HG02642 (cell line): Measurements from ENCODE around the gene NFIA.

Experiments used
- ATAC-seq: cut with Tn5 transposase; IDR thresholded peaks from one replicate; pipeline ENCODE4 v1.9.1; 2021; ENCODE audit warnings: mild to moderate bottlenecking; ENCODE audit not compliant: unreplicated experiment, poor library complexity

Gene NFIA

DNA sequence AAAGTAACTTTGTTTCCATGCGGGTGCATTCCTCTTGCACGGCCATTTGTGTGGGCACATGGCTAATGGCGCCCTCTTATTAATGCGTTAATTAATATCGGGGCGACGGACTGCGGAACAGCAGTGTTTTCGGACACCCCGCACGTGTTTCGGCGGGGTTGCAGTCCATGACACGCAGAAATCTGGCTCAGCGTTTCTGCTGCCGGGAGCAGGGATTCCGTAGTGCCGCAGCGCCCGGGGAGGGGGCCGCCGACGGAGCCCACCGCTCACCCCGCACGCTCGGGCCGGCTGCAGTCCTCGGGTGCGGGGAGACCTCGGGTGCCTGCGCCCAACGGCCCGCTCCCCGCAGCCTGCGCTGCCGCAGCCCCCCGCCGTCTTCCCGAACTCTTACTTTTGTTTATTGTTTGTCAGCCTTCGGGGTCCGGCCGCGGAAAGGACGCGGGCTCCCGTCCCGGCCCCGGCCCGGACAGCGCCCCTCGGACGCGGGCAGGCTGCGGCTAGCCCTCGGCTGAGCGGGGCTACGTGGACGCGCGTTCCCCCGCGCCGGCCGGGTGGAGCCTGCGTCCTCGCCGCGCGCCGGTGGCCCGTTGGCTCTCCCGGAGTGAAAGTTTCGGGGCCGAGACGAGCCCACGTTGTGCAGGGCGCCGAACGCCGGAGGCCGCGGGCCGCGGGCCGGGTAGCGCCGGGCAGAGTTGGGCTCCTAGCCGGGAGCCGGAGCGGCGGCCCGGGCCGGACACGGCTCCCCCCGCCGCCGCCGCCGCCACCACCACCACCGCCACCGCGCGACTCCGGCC is 849 bp downstream of the NFIA start:
- ATAC-seq = no peak

DNA sequence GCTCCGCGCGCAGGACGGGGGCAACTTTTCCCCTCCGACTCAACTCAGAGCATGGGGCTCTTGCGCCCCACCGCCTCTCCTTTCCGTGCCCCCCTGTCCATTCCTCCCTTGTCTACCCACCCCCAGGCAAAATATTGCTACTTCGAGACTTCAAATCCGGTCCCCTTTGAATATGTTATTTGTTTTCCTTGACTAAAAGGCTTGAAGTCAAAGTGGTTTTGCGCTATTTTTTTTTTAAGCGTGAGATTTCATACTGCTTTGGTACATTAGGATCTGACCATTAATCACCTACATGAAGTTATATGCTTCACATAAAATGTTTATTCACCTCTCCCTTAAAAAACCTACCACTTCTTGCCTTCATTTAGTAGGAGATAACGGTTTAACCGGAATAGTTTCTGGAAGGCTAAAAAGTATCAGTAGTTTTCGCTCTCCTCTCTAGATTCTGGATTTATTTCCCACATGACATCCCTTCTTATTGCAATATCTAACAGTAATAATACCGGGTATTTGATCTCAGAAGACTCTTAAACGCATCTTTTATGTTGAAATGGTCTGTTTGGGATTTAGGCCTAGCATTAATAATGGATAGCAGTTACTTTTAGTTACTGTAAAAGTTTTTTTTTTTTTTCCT is 1.6 kb downstream of the NFIA start:
- ATAC-seq = no peak

DNA sequence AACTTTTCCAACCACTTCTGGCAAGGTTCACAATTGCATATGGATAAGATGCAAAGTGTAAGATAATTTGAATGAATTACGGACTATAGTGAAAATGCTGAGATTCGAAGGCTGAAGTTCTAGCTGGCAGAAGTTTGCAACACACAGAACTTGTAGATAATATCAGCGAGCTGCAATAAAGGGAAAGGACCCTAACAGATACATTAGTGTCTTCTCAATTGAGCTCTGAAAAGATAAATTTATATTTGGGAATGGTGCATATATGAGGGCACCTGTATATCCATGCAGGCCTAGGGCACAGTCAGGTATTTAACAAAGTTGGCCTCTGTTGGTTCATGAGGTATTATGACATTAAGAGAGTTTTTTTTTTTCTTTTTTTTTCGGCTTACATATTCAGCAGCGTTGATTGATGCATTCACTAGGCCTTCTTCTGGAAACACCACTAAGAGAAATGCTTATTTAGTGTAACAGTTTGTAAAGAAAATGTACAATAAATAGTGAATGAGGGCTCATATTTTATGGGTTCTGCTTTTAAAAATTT is 2.2 kb downstream of the NFIA start:
- ATAC-seq = no peak

DNA sequence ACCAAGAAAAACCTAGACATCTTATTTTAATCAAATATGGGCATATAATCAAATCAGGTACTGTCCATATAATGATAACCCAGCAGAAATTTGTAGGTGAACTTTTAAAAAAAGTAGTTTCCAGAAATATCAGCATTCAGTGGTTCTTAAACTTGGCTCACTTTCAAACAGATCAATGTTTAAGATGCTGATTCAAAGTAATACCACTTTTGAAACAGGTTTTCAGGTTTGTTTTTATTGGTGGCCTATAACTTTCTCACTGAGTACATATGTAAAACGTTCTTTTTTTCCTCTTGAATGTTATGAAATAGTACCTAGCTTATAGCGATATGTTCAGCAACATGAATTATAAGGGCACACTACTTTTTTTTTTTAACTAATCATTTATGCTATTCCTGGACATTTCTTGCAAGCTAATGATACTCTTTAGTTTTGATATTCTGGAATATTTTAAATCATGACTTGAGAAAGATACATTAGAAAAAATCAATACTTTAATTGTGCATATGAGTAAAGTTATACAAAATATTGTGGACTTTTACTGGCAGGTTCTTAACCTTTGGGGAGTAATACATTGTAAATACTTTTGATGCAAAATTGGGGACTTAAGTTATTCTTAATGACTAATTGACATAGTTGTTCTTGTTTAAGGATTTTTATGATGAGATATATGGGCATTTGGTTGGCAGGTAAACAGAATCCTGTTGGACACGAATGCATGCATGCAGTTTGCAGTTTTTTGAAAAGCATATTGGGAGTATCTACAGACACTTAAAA is 3.0 kb downstream of the NFIA start:
- ATAC-seq = no peak

DNA sequence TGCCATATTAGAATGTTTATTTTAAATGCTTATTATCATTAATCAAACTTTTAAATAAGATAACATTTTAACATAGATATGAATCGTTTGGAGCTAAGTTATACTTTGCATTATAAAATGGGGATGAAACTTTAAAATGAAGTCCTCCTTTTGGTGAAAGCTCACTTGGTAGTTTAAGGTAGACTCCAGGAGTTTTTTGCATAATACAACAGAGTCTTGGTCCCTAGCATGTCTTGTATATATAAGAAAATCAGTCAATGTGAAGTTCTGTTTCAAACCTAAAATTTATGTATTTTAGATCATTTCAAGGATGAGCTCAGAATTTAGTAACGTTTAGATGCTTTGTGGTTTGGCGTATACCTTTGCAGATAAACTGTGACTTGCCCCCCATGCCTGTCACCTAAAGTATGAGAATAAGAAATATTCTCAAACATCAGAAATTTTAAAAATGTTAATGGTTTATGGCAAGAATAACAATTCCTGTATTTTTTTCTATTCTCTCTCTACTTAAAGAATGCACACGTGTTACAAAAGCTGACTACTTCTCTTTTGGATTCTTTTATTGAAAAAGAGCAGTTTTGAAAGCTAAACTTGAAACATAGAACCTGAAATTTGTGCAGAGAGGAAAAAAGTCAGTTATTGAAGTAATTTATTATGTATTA is 3.8 kb downstream of the NFIA start:
- ATAC-seq = no peak

DNA sequence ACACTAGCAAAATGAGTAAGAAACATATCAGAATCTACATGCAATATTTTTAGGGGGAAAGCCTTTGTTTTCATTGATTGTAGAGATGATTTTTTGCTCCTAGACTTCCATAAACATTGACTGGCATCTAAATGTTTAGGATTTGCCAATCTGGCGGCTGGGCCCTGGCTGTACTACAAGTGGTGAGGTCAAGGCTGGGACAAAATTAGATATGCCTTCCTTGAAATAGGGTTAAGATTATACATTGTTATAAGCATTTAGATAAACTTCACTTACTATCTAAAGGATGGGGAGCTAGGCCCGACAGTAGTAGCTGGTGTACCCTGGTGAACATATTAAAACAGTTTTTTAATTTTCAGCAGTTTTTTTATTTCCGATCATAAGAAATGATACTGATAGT is 5.2 kb downstream of the NFIA start:
- no peak for ATAC-seq

DNA sequence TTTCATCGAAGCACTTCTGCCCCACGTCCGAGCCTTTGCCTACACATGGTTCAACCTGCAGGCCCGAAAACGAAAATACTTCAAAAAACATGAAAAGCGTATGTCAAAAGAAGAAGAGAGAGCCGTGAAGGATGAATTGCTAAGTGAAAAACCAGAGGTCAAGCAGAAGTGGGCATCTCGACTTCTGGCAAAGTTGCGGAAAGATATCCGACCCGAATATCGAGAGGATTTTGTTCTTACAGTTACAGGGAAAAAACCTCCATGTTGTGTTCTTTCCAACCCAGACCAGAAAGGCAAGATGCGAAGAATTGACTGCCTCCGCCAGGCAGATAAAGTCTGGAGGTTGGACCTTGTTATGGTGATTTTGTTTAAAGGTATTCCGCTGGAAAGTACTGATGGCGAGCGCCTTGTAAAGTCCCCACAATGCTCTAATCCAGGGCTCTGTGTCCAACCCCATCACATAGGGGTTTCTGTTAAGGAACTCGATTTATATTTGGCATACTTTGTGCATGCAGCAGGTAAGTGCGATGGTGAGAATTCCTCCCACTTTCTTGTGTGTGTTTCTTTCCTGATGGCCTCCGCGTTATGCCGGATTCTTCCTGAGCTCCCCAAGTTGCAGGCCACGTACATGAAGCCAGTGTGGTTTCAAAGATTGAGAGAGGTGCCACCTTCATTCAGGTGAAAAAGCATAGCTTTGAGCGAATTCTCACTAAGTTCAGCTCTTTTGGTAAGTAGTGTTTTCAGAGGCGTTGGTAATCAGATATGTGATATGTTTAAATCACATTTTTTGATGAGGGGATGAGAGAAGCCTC is 6.0 kb downstream of the NFIA start:
- ATAC-seq = no peak

DNA sequence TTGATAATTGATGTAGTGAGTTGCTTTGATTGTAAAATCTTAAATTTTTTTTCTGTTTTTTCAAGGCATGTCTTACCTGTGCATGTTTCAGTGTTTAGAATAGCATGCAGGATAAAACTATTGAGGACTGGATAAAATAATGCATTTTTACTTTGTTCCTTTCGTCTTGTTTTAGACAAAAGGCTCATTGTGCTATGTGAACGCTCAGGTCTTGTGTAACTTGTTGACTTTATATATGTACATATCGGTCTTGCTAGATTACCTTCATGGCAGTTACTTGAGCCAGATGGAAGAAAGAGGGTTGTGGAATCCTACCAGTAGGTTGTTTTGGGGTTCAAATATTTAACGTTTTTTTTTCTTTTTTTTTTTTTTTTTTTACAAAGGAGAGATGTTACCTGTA is 7.0 kb downstream of the NFIA start:
- no peak for ATAC-seq

DNA sequence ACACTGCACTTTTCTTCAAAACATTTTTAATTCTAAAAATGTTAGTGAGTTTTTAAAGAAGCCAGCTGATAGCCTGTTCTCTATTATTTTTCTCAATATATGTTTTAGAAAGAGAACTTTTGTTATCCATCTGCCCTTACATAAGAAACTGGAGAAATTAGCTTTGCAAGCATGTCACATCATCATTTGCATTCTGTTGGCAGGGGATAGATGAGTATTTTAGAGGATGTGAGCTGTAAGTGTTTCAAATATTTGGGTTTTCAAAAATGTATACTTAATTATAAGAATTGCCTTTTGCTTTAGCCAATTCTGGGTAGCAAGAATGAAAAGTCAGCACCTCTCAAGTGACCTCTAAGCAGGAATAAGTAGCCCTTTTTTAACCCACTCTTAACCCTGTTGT is 7.4 kb downstream of the NFIA start:
- ATAC-seq = no peak

DNA sequence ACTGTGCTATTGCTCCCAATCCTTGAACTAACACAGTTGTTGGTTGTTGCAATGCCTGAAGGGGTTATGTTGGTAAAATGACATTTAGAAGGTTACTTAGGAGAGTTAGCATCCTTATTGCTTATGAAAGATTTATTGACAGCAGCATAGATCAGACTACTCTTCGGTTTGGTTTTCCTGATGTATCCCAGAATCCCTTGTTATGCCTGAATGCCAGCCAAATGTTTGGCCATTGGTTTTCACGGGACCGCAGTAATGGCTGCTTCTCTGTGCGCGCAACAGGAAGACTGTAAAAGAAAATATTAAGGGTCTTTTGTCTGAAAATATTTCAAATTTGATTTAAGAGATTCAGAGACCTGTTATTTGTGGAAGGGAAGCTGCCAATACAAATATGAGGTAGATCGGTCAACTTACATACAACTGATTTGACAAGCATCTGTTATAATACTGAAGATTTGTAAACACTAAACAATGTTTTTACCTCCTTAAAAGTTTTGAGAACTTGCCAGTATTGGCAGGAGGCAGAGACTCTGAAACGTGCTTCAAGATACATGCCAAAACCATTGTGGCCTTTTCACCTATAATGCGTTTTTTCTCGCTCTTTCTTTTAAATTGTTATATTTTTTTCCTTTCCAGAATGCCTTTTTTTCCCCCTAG is 8.3 kb downstream of the NFIA start:
- no peak for ATAC-seq

DNA sequence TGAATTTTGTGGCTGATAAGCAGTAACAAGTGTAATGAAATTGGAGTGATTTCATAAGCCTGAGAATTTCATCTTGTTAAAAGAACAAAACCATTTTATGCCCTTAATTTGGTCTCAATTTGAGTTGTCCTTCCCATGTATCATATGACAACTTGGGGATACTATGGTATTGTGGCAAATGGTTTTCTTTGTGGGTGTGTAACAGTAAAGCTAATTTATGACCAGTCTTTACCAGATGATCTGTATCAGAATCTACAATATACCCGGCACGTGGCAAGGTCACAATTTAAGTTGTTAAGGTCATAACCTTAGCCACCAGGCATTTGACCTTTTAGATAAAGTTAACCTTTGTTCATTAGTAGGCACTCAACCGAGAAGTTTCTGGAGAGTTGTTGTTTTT is 9.1 kb downstream of the NFIA start:
- ATAC-seq = no peak

DNA sequence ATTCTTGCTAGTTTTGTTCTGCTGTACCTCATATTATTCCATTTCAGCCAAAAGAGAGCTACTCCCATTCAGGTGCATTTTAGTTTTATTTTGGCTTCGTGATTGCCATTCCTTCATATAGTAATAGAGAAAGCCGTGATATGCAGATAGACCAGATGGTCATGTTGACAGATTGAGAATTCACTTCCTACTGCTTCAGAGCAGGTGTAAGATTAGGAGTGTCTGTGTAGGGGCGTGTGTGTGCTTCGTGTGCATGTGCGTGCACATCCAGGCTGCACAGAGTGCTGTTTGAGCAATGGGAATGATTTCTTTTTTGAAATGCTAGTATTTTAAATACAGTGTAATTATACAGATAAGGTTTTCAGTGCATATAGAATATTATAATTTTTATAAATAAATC is 10.3 kb downstream of the NFIA start:
- ATAC-seq = no peak

DNA sequence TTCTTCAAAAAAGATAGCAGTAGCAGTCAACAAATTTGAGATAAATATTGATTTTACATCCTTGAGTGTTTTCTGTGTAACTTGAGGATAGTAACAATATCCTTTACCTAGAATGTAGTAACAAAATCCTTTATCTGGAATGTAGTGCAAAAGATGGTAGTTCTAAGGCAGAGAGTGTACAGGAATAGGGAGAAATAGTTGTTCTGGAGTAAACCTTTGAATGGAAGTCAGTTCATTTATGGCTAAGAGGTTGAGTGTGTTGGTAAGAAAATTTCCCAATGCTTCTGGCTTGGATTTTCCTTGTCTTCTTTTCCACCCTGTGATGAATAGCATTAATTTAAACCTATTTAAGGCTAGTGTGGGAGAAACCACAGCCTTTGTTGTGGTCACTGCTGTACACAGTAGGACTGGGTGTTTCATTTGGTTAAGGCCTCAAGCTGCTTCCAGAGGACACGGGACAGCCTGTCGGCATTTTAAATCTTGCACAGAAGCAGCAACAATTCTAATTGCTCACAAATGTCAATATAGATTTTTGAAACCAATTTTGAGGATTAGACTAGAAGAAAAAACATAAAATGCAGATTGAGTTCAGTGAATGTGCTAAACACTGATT is 11.3 kb downstream of the NFIA start:
- ATAC-seq = no peak

DNA sequence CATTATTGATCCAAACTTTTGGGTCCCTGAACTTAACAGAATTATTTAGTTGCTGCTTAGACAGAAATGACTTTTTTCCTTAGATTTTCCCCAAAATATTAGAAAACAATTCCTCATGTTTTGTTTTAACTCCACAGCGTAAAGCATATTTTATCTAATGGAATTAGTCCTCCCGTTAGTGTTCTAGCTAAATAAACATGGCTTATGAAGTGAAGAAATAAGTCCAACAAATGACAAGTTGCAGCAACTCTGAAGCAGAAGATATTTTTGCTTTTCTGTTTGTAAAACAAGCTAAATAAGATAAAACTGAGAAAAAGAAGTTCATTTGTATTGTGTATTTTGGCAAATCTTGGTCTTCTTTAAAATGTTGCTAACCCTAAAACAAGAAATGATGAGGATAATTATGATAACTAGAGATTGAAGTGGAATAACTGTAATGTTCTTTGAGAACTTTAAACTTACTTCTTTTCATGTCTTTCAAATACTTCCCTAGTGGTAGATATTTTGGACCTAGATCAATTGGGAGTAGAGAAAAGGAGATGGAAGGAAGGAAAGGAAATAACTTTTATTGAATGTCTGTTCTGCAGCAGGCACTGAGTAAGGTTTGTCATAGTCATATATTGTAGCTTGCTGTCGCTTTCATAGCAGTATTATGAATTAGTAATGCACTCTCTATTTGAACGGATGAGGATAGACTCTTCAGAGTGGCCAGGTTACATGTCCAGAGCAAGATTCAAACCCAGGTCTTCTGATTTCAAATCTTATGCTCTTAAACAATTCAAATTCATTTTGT is 12.5 kb downstream of the NFIA start:
- ATAC-seq = no peak

DNA sequence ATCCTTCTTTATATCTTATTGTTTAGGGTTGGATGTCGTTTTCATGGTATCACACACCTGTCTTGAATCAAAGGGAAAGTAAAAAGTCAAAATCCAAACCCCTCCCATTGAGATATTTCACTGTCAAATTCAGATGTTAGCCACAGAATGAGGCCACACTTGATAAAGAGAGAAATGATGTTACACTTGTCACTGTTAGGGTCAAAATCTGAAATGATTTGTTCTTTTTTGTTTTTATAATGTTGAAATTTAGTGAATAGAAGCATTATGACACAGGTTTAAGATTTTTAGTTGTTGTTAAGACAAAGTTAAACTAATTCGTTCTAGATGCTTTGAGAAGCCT is 13.1 kb downstream of the NFIA start:
- ATAC-seq = no peak

DNA sequence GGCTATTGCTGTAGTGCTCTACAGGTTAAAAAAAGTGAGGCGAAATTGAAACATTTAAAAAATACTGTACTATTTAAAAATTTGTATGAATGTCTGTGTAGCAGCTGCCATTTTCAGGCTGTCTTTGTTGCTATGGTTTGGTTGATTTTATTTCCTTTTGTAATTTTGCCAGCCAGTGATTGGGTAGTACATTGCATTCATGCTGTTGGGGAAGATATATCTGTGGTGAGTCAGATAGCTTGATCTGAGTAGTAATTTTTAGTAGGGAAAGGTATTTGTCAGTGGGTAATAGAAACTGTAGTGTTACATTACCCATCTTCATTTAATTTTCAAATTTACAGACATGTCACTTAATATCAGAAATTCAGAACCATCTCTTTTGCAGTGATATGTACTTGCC is 15.0 kb downstream of the NFIA start:
- ATAC-seq = no peak

DNA sequence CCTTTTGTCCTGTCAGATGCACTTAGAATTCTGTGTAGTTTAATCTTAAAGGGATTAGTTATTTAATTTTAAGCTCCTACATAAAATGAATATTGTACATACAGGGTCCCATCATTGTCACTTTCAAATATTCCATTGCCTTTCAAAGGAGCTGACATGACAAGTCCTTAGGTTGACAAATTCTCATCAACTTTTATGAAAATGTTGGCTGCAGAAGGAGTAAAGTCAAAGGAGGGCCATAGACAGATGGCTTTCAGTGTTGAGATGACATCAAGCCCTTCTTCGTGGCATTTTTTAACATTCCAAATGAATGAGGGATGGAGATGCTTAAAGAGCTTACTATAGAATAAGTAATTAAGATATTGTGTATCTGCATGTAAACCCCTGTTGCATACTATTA is 15.4 kb downstream of the NFIA start:
- ATAC-seq = no peak

DNA sequence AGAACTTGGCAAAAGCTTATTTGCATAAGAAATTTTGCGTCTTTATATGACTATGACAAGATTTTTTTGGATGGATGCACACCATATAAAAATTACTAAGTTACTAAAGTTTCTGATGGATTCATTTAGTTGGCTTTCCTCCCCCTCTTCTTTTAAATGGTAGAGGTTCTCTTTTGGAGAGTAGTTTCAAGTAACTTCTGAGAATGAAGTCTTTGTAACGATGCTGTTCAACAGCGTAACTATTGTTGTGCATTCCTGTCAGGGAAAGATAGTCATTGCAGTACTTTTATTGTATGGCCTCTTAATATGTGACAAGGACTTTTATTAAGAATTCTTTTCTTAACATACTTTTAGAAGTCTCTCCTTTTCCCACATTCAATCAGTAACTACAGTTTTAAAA is 16.0 kb downstream of the NFIA start:
- ATAC-seq = no peak
